Measurements from ENCODE around the gene SLC43A2.

Gene SLC43A2

GRCh38 chr17:1643293-1643998, 14.8 kb upstream of the SLC43A2 start:
- no peak for DNase-seq

DNA sequence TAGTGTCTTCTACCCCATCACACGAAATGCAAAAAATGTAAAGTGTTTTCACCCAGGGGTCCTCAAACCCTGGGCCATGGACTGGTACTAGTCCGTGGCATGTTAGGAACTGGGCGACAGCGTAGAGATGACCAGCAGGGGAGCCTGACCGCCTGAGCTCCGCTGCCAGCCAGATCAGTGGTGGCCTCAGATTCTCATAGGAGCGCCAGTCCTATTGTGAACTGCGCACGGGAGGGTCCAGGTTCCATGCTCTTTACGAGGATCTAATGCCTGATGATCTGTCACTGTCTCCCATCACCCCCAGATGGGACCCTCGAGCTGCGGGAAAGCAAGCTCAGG, 12.4 kb upstream of the SLC43A2 start:
- no peak for DNase-seq

DNA sequence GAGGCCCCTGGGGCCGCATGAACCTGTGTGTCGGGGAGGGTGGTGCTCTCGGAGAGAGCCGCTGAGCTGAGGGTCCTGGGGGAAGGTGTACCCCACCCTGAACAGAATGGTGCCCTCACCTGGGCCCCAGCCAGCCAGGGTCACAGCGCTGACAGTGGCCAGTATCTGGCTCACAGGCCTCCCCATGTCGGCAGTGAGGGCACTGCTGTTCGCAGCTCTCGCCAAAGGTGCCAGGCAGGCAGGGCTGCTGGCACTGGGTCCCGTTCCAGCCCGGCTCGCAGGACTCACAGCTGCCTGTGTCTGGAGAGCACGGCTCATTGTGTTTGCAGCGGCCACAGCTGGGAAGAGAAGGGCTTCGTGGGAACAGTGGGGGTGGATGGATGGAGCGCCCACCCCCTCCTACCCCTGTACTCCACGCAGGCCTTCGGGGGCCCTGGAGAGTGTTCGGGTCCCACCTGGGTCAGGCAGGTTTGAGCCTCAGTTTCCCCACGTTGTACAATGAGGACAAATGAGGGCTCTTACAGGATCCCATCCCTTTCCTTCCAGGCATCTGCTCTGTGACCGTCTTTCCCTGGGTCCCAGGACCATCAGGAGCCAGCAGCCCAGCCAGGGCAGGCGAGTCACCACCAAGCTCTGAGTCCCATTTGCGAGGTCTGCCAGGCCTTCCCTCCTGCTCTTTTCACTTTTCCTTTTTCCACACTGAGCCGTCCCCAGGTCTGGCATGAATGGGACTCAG, 11.9 kb upstream of the SLC43A2 start:
- no peak for DNase-seq

DNA sequence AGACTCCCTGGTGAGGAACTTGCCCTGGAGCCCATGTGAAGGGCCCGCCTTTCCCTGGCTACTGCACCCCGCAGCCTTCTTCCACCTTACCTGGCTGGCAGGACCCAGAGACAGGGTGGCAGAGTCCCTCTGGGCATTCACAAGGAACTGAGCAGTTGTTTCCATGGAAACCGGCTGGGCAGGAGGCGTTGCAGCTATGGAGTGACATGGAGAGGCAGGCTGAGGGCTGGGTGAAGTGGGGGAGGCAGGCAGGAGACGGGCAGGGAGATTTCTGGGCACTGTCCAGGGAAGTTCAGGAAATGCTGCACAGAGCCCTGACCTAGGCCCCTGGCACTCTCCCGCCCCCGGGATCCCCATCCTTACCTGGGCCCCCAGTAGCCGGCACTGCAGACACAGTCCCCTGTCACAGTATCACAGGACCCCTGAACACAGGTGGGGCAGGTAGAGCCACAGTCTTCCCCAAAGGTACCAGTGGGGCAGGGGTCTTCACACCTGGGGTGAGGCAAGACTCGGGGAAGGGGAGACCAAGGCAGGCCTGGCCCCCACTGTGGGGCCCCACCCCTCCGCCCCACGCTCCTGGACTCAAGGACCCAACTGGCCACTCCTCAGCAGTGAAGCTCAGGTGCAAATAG, 11.0 kb upstream of the SLC43A2 start:
- no peak for DNase-seq

GRCh38 chr17:1638624-1639300, 10.1 kb upstream of the SLC43A2 start:
- no peak for DNase-seq

- DNase-seq = no peak
Measured at GRCh38 chr17:1638171-1638590, 9.5 kb upstream of the SLC43A2 start.

- no peak for DNase-seq
Measured at GRCh38 chr17:1636732-1637285, 8.2 kb upstream of the SLC43A2 start.

- no peak for DNase-seq
Measured at GRCh38 chr17:1635675-1636465, 7.2 kb upstream of the SLC43A2 start.

DNA sequence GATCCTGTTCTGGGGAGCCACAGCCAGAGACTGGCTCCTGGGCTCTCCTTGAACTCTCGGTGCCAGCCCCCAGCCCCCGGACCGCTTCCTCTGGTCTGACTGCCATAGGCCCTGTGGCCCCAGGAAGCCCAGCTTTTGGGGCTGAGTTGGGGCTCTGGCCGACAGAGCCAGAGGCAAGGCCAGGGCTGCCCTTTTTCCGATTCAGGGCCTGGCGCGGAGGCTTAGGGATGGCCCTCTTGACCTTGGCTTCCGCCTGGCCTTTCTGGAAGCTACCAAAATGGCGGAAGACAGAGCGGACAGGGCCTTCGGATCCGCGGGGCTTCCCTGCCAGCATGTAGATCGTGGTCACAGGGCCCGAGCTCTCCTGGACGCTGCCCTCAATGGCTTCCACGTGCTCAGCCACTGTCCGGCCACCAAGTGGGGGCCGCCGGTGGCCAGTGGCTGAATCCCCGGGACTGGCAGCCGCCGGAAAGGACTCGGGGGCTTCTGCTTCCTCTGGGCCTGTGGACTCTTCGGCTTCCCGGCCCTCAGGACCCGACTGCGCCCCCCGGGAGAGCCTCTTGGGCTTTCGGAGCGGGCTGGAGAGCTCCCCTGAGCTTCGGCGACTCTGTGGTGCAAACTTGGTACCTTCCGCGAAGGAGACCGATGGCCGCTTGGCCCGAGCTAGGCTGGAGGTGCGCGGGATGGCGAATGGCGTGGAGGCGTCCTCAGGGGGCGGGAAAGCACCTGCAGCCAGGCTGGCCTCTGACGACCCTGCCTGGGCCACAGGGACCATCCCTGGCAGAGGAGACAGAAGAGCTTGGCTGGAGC, 6.4 kb upstream of the SLC43A2 start:
- DNase-seq = no peak

DNA sequence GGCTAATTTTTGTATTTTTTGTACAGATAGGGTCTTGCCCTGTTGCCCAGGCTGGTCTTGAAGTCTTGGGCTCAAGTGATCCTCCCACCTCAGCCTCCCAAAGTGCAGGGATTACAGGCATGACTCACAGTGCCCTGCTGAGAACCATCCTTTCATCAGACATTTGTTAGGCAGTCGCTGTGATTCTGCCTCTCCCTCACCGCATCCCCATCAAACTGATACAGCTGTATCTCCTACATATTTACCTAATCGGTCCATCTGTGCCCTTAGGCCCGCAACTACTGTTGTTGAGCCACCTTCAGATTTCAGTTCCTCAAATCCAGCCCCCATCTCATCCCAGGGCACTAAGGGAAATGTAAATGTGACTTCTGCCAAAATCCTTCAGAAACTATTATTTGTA, 2.0 kb upstream of the SLC43A2 start:
- no peak for DNase-seq

- DNase-seq = peak in 1 of 2 experiments; percentile 18
Measured at GRCh38 chr17:1629504-1630310, 1.1 kb upstream of the SLC43A2 start.

DNA sequence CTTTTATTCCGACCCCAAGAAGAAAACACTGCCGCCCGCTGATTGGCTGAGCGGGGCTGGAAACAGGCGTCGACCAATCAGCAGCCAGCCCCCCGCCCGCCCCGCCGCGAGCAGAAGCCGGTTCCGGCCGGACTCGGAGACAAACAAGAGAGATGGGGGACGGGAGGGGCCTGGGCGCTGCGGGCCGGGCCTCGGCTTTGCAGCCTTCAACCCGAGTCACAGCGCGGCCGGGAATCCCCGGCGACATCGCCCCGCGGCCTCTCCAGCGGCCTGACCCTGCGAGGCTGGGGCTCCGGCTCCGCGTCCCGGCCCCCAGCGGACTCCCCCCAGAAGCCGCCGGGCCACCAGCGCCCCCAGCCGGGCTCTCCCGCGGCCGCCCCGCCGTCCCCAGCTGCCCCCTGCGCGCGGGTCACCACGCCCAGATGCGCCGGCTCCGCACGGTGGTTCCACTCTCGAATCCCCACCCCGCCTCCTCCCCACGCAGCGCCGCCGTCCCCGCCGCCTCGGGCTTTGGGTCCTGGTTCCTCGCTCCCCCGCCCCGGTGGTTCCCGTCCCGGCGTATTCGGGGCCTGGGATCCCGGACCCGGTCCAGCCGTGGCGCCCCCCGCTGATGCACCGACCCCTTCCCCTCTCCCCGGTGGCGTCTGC, 346 bp upstream of the SLC43A2 start:
- peak; percentile 80 to 89 for DNase-seq

GRCh38 chr17:1627182-1627981, 1.3 kb downstream of the SLC43A2 start:
- no peak for DNase-seq

GRCh38 chr17:1626333-1626732, 2.3 kb downstream of the SLC43A2 start:
- no peak for DNase-seq

GRCh38 chr17:1625581-1625980, 3.1 kb downstream of the SLC43A2 start:
- DNase-seq = no peak

- DNase-seq = no peak
Measured at GRCh38 chr17:1625053-1625452, 3.6 kb downstream of the SLC43A2 start.

DNA sequence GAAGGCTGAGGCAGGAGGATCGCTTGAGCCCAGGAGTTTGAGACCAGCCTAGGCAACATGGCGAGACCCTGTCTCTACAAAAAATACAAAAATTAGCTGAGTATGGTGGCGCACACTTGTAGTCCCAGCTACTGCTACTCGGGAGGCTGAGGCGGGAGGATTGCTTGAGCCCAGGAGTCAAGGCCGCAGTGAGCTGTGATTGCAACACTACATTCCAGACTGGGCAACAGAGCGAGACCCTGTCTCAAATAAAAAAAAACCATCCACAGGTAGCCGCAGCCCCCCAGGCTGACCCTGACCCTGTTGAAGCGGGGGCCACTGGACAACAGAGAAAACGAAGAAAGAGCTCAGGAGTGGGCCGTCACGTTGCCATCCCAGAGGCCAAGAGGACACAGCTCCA, 4.0 kb downstream of the SLC43A2 start:
- no peak for DNase-seq

DNA sequence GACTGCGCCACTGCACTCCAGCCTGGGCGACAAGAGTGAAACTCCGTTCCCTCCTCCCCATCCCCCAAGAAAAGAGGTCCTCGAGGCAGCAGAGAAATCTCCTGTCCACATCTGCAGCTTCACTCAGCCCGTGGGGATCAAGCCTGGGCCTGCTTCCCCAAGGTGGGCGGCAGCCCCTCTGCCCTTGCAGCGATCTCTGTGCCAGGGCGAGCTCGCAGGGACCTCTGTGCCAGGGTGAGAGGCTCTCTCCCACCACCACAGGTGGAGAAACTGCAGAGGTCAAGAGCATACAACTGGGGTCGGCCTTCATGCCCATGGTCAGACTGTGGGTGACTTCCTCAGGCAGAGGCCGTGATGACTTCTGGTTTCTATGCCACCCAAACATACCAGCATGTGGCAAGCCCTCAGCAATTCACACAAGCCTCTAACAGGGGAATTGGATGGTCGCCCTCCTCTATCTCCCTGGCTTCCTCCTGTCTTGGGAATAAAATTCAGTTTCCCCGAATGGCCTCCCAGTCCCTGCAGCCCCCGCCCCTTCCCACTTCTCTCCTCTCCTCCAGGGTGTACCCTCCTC, 5.5 kb downstream of the SLC43A2 start:
- no peak for DNase-seq
